ENCODE results near the gene FARS2.

DNA sequence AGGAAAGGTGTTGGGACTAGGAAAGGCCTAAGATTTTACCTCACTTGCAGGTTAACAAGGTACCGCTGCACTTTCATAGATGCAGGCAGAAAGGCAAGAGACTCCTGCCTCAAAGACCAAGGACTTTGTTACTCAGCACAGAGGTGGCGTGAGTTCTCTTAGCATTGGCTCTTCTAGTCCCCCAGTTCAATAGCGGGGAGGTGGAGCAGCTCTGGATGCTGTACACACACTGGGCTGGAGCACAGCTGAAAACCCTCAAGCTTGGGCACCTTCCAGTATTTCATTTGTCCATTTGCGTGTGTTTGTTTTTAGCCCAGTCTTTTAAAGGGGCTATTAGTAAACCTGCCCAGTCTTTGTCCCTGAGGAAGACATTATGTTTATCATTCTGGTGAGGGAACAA lies 345.2 kb downstream of the FARS2 start:
- no peak for TF ChIP-seq ZNF140 (CRISPR knock-in tag; IDR thresholded peaks at IDR 0.05)
- no peak for TF ChIP-seq POLR2A (conservative IDR thresholded peaks at IDR 0.05)
- no peak for TF ChIP-seq MTF1 (CRISPR knock-in tag; IDR thresholded peaks at IDR 0.05; ENCODE audit: borderline replicate concordance)
